Measurements from ENCODE around the gene IFNE. TPM values are rescaled to one million over a fixed set of nuclear protein-coding genes. Genes with fewer than 3 reads are reported as not detected.

IFNE gene
- total RNA-seq, 4 donors from 2014 or later, result not detected

- no peak for ATAC-seq
- 81 to 88% methylated on average over 3 of the region's 3 CpGs for WGBS, 2 donors (ENCODE audit: low coverage in 1 of 2)
- TF ChIP-seq POLR2AphosphoS5 (IDR thresholded peaks at IDR 0.05), result no peak
- TF ChIP-seq CTCF (IDR thresholded peaks at IDR 0.05), result no peak
- no peak for TF ChIP-seq EP300 (IDR thresholded peaks at IDR 0.05)
- TF ChIP-seq POLR2A (IDR thresholded peaks at IDR 0.05), result no peak
Measured at GRCh38 chr9:21507483-21507790, 25.3 kb upstream of the IFNE start.

DNA sequence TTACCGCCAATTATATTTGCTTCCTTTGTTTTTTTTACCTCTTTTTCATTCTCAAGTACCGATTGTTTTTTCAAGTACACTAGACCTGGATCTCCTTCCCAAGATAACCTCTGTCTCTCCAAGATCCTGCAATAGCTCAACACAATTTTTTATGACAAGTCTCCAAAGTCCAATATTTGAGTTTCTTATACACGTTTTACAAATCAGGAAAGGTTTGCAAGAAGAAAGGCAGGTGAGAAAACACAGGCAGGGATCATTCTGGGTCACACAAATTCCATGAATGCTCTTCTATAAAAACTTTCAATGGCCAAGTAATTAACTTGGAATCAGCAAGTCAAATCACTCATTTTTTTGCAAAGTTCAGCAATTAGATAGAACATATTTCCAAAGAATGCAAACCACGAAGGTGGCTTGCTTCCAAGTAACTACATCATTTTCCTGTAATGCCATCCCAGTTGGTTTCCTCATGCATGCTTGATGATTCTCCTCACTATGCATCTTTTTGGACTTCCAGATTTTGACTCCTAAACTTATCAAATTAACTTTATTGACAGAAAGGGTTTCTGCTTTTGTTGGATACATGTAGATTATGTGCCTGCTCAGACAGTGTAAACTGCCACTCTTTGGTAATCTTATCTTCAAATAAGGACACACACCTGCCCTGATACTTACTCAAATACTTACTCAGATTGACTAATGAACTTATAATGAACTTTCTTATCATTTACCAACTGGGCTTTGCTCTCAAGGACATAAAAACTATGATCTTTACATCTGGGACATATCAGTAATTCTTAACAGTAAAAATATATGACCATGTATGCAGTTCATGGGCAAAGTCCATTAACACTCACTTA is 24.7 kb upstream of the IFNE start:
- Histone ChIP-seq H3K27me3 (no peaks in the 10 kb centered on the region), H3K36me3 (no peaks in the 10 kb centered on the region), H3K27ac (no peak overlapping the region), H3K9me3 (no peaks in the 10 kb centered on the region), H3K4me3 (no peak overlapping the region), H3K4me1 (no peaks in the 10 kb centered on the region)
- TF ChIP-seq POLR2AphosphoS5 (IDR thresholded peaks at IDR 0.05), result no peak
- TF ChIP-seq POLR2A (IDR thresholded peaks at IDR 0.05), result no peak
- TF ChIP-seq EP300 (IDR thresholded peaks at IDR 0.05), result no peak
- no peak for TF ChIP-seq CTCF (IDR thresholded peaks at IDR 0.05)
- no peak for ATAC-seq
- 44 to 50% methylated on average over 3 to 4 of the region's 4 CpGs for WGBS, 2 donors (ENCODE audit: low coverage in 1 of 2)

More at GRCh38 chr9:21507483-21507790, 25.3 kb upstream of the IFNE start:
- Histone ChIP-seq H3K4me3 (no peak overlapping the region), H3K27ac (no peak overlapping the region), H3K9me3 (no peaks in the 10 kb centered on the region), H3K27me3 (no peaks in the 10 kb centered on the region), H3K36me3 (no peaks in the 10 kb centered on the region), H3K4me1 (no peaks in the 10 kb centered on the region)

DNA sequence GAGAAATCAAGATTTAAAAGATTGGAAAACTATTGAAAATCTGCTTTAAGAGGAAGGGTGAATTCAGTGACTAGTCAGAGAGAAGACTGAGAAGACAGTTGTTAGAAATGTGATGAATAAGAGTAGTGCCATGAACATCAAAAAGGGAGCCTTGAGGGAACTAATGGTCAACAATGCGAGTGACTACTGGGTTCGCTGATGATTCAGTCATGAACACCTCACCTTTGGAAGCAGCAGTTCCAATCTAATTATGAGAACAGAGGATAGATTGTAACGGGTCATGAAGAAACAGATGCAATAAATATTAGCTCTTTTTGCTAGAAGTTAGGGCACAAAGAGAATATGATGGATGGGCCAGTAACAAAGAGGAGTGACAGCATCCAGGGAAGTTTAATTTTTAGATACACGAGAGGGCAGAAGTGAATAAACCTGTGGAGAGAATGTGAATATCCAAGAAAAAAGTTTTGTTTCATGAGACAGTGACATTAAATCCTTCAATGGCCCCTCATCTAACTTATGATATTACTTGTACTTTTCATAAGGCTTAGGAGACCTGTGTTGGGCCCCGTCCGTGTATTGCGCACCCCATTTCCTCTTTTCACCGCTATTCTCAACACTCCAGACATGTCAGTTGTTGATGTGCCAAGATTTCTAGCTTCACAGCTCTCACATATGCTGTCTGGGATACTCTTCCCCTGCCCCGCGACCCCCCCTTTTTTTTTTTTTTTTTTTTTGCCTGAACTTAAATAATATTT is 23.5 kb upstream of the IFNE start:
- 72 to 80% methylated on average over 8 to 10 of the region's 10 CpGs for WGBS, 2 donors (ENCODE audit: low coverage in 1 of 2)
- no peak for ATAC-seq
- no peaks in the 10 kb centered on the region for H3K27me3 ChIP-seq

GRCh38 chr9:21504894-21505293 is 22.8 kb upstream of the IFNE start:
- no peaks in the 10 kb centered on the region for H3K27me3 ChIP-seq
- no peaks in the 10 kb centered on the region for H3K36me3 ChIP-seq
- no peak overlapping the region for H3K27ac ChIP-seq
- no peak overlapping the region for H3K4me3 ChIP-seq
- ATAC-seq, result no peak
- no peaks in the 10 kb centered on the region for H3K9me3 ChIP-seq
- no peak for TF ChIP-seq EP300 (IDR thresholded peaks at IDR 0.05)
- no peak for TF ChIP-seq POLR2AphosphoS5 (IDR thresholded peaks at IDR 0.05)
- TF ChIP-seq CTCF (IDR thresholded peaks at IDR 0.05), result no peak
- H3K4me1 ChIP-seq, result no peaks in the 10 kb centered on the region

More for the DNA sequence above, 23.5 kb upstream of the IFNE start:
- Histone ChIP-seq H3K4me1 (no peaks in the 10 kb centered on the region), H3K27ac (no peak overlapping the region), H3K36me3 (no peaks in the 10 kb centered on the region), H3K9me3 (no peaks in the 10 kb centered on the region), H3K4me3 (no peak overlapping the region)
- no peak for TF ChIP-seq POLR2AphosphoS5 (IDR thresholded peaks at IDR 0.05)
- no peak for TF ChIP-seq CTCF (IDR thresholded peaks at IDR 0.05)
- TF ChIP-seq POLR2A (IDR thresholded peaks at IDR 0.05), result no peak
- no peak for TF ChIP-seq EP300 (IDR thresholded peaks at IDR 0.05)

DNA sequence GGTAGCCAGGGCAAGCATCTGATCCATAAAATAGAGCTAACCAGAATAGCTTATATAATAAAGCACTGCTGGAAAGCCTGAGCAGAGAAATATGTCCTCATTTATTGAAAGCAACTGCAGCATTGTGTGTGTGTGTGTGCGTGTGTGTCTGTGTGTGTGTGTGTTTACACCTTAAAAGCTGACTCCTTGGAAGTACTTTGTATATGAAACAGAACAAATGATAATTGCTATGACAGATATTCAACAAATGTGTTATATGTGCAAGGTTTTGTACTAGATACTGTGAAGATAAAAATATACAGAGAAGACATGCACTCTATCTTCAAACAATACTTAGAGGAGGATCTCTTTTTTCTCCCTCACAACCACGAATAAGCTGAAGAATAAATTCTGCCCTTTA is 22.0 kb upstream of the IFNE start:
- Histone ChIP-seq H3K27ac (no peak overlapping the region), H3K9me3 (no peaks in the 10 kb centered on the region)

More for the DNA sequence above, 22.0 kb upstream of the IFNE start:
- 45 to 61% methylated on average over 2 of the region's 2 CpGs for WGBS, 2 donors (ENCODE audit: low coverage in 1 of 2)
- ATAC-seq, result no peak
- TF ChIP-seq EP300 (IDR thresholded peaks at IDR 0.05) (no peak), POLR2AphosphoS5 (IDR thresholded peaks at IDR 0.05) (no peak), POLR2A (IDR thresholded peaks at IDR 0.05) (no peak), CTCF (IDR thresholded peaks at IDR 0.05) (no peak)
- Histone ChIP-seq H3K4me3 (no peak overlapping the region), H3K4me1 (no peaks in the 10 kb centered on the region), H3K27me3 (no peaks in the 10 kb centered on the region), H3K36me3 (no peaks in the 10 kb centered on the region)
